Body of pancreas (tissue), 4 donors: ENCODE data around the gene PLEK. TPM values are rescaled to one million over a fixed set of nuclear protein-coding genes. Genes with fewer than 3 reads are reported as not detected.

Experiments
- ATAC-seq: fragments of 150-250 bp; one replicate; pipeline ENCODE4 v1.9.1; 2016
- DNase-seq, 4 donors: peaks; one replicate each; pipeline ENCODE4 v3.0.0-alpha.2; 2019
- H3K27ac ChIP-seq, 4 donors: fragments of 200-600 bp; sonication (generic); 1 replicate in 3 of 4; 2 replicates in 1 of 4; pipeline versions ENCODE4 v1.5.1 to v1.6.1; 2016 to 2019; ENCODE audit warnings: mild to moderate bottlenecking in 1 of 4, mixed read lengths in 1 of 4, moderate library complexity in 1 of 4
- H3K27me3 ChIP-seq, 2 donors: fragments of 200-600 bp; sonication (generic); one replicate each; pipeline ENCODE4 v1.6.0; 2016; ENCODE audit warnings: mild to moderate bottlenecking in 1 of 2
- H3K36me3 ChIP-seq, 2 donors: fragments of 200-600 bp; sonication (generic); replicated peaks in 1 of 2; 2 replicates each; pipeline ENCODE4 v1.5.1; 2016; ENCODE audit warnings: low read depth in 2 of 2; ENCODE audit not compliant: insufficient read depth in 1 of 2
- H3K4me1 ChIP-seq: fragments of 200-600 bp; sonication (generic); one replicate; pipeline ENCODE4 v1.6.0; 2016
- H3K4me3 ChIP-seq, 2 donors: fragments of 200-600 bp; sonication (generic); 1 replicate in 1 of 2; 2 replicates in 1 of 2; pipeline ENCODE4 v1.5.1; 2016 to 2019
- H3K9me3 ChIP-seq, 3 donors: fragments of 200-600 bp; sonication (generic); 1 replicate in 2 of 3; 2 replicates in 1 of 3; pipeline ENCODE4 v1.5.1; 2016
- CTCF ChIP-seq, 7 experiments: fragments of 450-650 bp in 4 of 7; fragments of 200-600 bp in 3 of 7; sonication (generic) in 3 of 7; IDR thresholded peaks; one replicate each; pipeline ENCODE4 v1.5.1; 2016 to 2019; ENCODE audit warnings: antibody characterized with exemption in 7 of 7
- POLR2A ChIP-seq, 3 donors: fragments of 450-650 bp; IDR thresholded peaks; one replicate each; pipeline ENCODE4 v1.6.1; 2016; ENCODE audit warnings: antibody characterized with exemption in 3 of 3, mild to moderate bottlenecking in 2 of 3
- WGBS, 2 donors: methylation state at CpG; one replicate each; pipeline ENCODE4 v1.1.5; 2017; 5-methylcytosine and 5-hydroxymethylcytosine counted together
- intact Hi-C: fragments of 100-400 bp; cut with DNase I; formaldehyde crosslinking; loops from one replicate; pipeline ENCODE4 v1.15.1; 2023
- total RNA-seq, 2 donors: library from RNA; depleted of rRNA; stranded (reverse); fragments of >200 nt; gene quantifications; one replicate each; pipeline ENCODE4 v1.1.0, GENCODE V29; 2016

Gene PLEK
- total RNA-seq, 2 donors from 2014 or later = 1.8 to 3.0 TPM

GRCh38 chr2:68416081-68416675, 51.1 kb downstream of the PLEK start:
- Histone ChIP-seq H3K9me3 (no peaks in the 10 kb centered on the region), H3K4me1 (no peaks in the 10 kb centered on the region), H3K36me3 (no peaks in the 10 kb centered on the region), H3K4me3 (no peak overlapping the region), H3K27me3 (no peaks in the 10 kb centered on the region), H3K27ac (no peak overlapping the region)
- DNase-seq (no peak), ATAC-seq (no peak)
- TF ChIP-seq POLR2A (IDR thresholded peaks at IDR 0.05) (no peak), CTCF (IDR thresholded peaks at IDR 0.05) (no peak)
- intact Hi-C loops = no loop called here
- WGBS, 2 donors = 91 to 98% methylated on average over 7 to 9 of the region's 9 CpGs

- no peaks in the 10 kb centered on the region for H3K9me3 ChIP-seq
- TF ChIP-seq POLR2A (IDR thresholded peaks at IDR 0.05) (no peak), CTCF (IDR thresholded peaks at IDR 0.05) (no peak)
- H3K36me3 ChIP-seq = no peaks in the 10 kb centered on the region
- no peak overlapping the region for H3K4me3 ChIP-seq
- intact Hi-C loops = no loop called here
- 42 to 56% methylated on average over 1 of the region's 1 CpG for WGBS, 2 donors
- no peaks in the 10 kb centered on the region for H3K4me1 ChIP-seq
- H3K27me3 ChIP-seq = no peaks in the 10 kb centered on the region
- ATAC-seq (no peak), DNase-seq (no peak)
- no peak overlapping the region for H3K27ac ChIP-seq
Measured at GRCh38 chr2:68417926-68418325, 52.8 kb downstream of the PLEK start.

- no peak overlapping the region for H3K27ac ChIP-seq
- no peaks in the 10 kb centered on the region for H3K4me1 ChIP-seq
- ATAC-seq (no peak), DNase-seq (no peak)
- no peaks in the 10 kb centered on the region for H3K36me3 ChIP-seq
- no peaks in the 10 kb centered on the region for H3K9me3 ChIP-seq
- WGBS, 2 donors = 73 to 79% methylated on average over 1 of the region's 1 CpG
- no peak overlapping the region for H3K4me3 ChIP-seq
- TF ChIP-seq POLR2A (IDR thresholded peaks at IDR 0.05) (no peak), CTCF (IDR thresholded peaks at IDR 0.05) (no peak)
- intact Hi-C loops = no loop called here
- H3K27me3 ChIP-seq = no peaks in the 10 kb centered on the region
Measured at GRCh38 chr2:68418419-68418818, 53.3 kb downstream of the PLEK start.

- Histone ChIP-seq H3K9me3 (no peaks in the 10 kb centered on the region), H3K4me1 (no peaks in the 10 kb centered on the region), H3K27me3 (no peaks in the 10 kb centered on the region), H3K36me3 (no peaks in the 10 kb centered on the region), H3K4me3 (no peak overlapping the region), H3K27ac (no peak overlapping the region)
- DNase-seq (no peak), ATAC-seq (no peak)
- WGBS, 2 donors = 84 to 97% methylated on average over 3 of the region's 3 CpGs
- no peak for TF ChIP-seq POLR2A (IDR thresholded peaks at IDR 0.05)
- no peak for TF ChIP-seq CTCF (IDR thresholded peaks at IDR 0.05)
- intact Hi-C loops = no loop called here
Measured at GRCh38 chr2:68418855-68419254, 53.8 kb downstream of the PLEK start.

GRCh38 chr2:68420254-68420910, 55.3 kb downstream of the PLEK start:
- intact Hi-C loops = no loop called here
- H3K36me3 ChIP-seq = no peaks in the 10 kb centered on the region
- H3K4me3 ChIP-seq = no peak overlapping the region
- no peaks in the 10 kb centered on the region for H3K4me1 ChIP-seq
- WGBS, 2 donors = 60 to 62% methylated on average over 3 of the region's 3 CpGs
- H3K9me3 ChIP-seq = no peaks in the 10 kb centered on the region
- H3K27me3 ChIP-seq = no peaks in the 10 kb centered on the region
- TF ChIP-seq CTCF (IDR thresholded peaks at IDR 0.05) (no peak), POLR2A (IDR thresholded peaks at IDR 0.05) (no peak)
- DNase-seq (no peak), ATAC-seq (no peak)
- H3K27ac ChIP-seq = no peak overlapping the region
